Thymus (tissue), 11 donors: ENCODE results near the gene SAT2. TPM values are rescaled to one million over a fixed set of nuclear protein-coding genes. Genes with fewer than 3 reads are reported as not detected.
A peak's percentile ranks its signal among the peaks of the same experiment; 100 is the strongest.
"Not testable (repeated sequence)": the region's sequence is repeated elsewhere in the genome, so short reads cannot be mapped to it uniquely, and the experiment has no call there.

Experiments
- DNase-seq, 9 donors: peaks; one replicate each; pipeline ENCODE4 v3.0.0-alpha.2; 2013; ENCODE audit warnings: low spot score in 9 of 9, low read depth in 6 of 9, missing footprints in 1 of 9
- H3K27ac ChIP-seq, 2 donors: one replicate each; pipeline ENCODE4 v1.5.1; 2013; ENCODE audit warnings: control low read depth in 1 of 2, low read depth in 1 of 2, low read length in 1 of 2, mild to moderate bottlenecking in 1 of 2, moderate library complexity in 1 of 2
- H3K27me3 ChIP-seq, 2 donors: one replicate each; pipeline ENCODE4 v1.5.1; 2013; ENCODE audit warnings: low read length in 1 of 2; ENCODE audit not compliant: control insufficient read depth in 2 of 2, insufficient read depth in 1 of 2
- H3K36me3 ChIP-seq, 2 donors: one replicate each; pipeline ENCODE4 v1.5.1; 2013; ENCODE audit warnings: low read length in 1 of 2, mild to moderate bottlenecking in 1 of 2, moderate library complexity in 1 of 2; ENCODE audit not compliant: control insufficient read depth in 2 of 2, insufficient read depth in 2 of 2
- H3K4me1 ChIP-seq, 2 donors: one replicate each; pipeline ENCODE4 v1.5.1; 2013; ENCODE audit warnings: low read length in 2 of 2; ENCODE audit not compliant: control insufficient read depth in 2 of 2, insufficient read depth in 2 of 2
- H3K4me3 ChIP-seq, 2 donors: one replicate each; pipeline ENCODE4 v1.5.1; 2013; ENCODE audit warnings: low read length in 2 of 2, control low read depth in 1 of 2, mild to moderate bottlenecking in 1 of 2
- H3K9me3 ChIP-seq, 2 donors: one replicate each; pipeline ENCODE4 v1.5.1; 2013; ENCODE audit warnings: low read length in 1 of 2, mild to moderate bottlenecking in 1 of 2; ENCODE audit not compliant: control insufficient read depth in 2 of 2, insufficient read depth in 1 of 2
- WGBS: extraction: QIAGEN DNeasy Blood & Tissue Kit; methylation state at CpG from one replicate; pipeline ENCODE4 v1.1.7; 2013; 5-methylcytosine and 5-hydroxymethylcytosine counted together
- polyA plus RNA-seq: library from polyadenylated mRNA; stranded (reverse); fragments of 200-250 nt; gene quantifications from one replicate; pipeline ENCODE4 v1.2.3, GENCODE V29; 2013
- total RNA-seq: library from RNA; stranded (reverse); fragments of 120-200 nt; gene quantifications from one replicate; pipeline ENCODE4 v1.2.4, GENCODE V29; 2013
- donor health status: healthy.

SAT2 gene
- total and polyA plus RNA-seq, 2 donors: 31.9 to 163 TPM

GRCh38 chr17:7612294-7612640 is 15.4 kb downstream of the SAT2 start:
- WGBS: 100% methylated on average over 1 of the region's 1 CpG
- Histone ChIP-seq H3K27ac (no peak overlapping the region), H3K4me1 (peaks cover 16 to 22% of the 10 kb centered on the region in 2 donors), H3K9me3 (no peaks in the 10 kb centered on the region), H3K36me3 (peaks cover 0 to 18% of the 10 kb centered on the region in 2 donors), H3K4me3 (no peak overlapping the region), H3K27me3 (no peaks in the 10 kb centered on the region)
- no peak for DNase-seq

- WGBS: 85% methylated on average over 3 of the region's 3 CpGs
- H3K27me3 ChIP-seq: no peaks in the 10 kb centered on the region
- H3K36me3 ChIP-seq: peaks cover 0 to 18% of the 10 kb centered on the region in 2 donors
- H3K9me3 ChIP-seq: no peaks in the 10 kb centered on the region
- H3K27ac ChIP-seq: peak overlapping the region in 1 of 2 donors; percentile 18
- peaks cover 16 to 22% of the 10 kb centered on the region in 2 donors for H3K4me1 ChIP-seq
- no peak overlapping the region for H3K4me3 ChIP-seq
- no peak for DNase-seq
Observed at GRCh38 chr17:7611635-7612293, 15.9 kb downstream of the SAT2 start.

GRCh38 chr17:7610641-7611040 is 17.0 kb downstream of the SAT2 start:
- no peaks in the 10 kb centered on the region for H3K9me3 ChIP-seq
- no peak overlapping the region for H3K27ac ChIP-seq
- DNase-seq: no peak
- WGBS: 98% methylated on average over 2 of the region's 2 CpGs
- H3K4me1 ChIP-seq: peaks cover 16 to 21% of the 10 kb centered on the region in 2 donors
- peaks cover 7 to 26% of the 10 kb centered on the region in 2 donors for H3K36me3 ChIP-seq
- no peaks in the 10 kb centered on the region for H3K27me3 ChIP-seq
- no peak overlapping the region for H3K4me3 ChIP-seq

DNA sequence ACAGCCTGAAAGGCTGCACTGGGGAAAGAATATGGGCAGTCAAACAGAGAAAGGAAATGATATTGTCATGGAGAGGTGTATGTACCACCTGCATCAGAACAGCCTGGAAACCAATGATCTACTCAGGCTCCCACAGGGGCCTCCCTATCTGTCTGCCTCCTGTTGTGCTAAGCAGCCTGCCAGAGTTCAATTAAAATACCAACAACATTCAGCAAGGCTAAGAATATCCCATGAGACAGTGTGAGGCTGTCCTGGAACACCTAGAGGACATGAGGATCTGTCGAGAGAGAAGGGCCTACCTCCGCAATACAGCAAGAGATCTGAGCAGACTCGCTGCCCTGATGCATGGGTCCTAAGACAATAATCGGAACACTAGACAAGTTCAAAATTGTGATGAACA is 21.3 kb downstream of the SAT2 start:
- peaks cover 47 to 60% of the 10 kb centered on the region in 2 donors for H3K36me3 ChIP-seq
- no peak for DNase-seq
- WGBS: 100% methylated on average over 4 of the region's 4 CpGs
- no peaks in the 10 kb centered on the region for H3K27me3 ChIP-seq
- no peaks in the 10 kb centered on the region for H3K4me1 ChIP-seq
- H3K9me3 ChIP-seq: no peaks in the 10 kb centered on the region
- H3K27ac ChIP-seq: no peak overlapping the region
- no peak overlapping the region for H3K4me3 ChIP-seq

DNA sequence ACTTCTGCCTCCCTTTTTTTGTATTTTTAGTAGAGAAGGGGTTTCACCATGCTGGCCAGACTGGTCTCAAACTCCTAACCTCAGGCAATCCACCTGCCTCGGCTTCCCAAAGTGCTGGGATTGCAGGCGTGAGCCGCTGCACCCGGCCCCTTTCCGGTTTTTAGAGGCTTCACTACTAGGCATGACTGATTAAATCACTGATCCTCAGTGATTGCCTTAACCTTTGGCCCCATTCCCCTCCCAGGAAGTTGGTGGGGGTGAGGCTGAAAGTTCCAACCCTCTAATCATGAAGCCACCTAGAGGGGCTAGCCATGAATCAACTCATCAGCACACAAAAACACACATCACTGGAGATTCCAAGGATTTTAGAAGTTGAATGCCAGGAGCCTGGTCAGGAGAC is 30.1 kb downstream of the SAT2 start:
- peaks cover 84 to 85% of the 10 kb centered on the region in 2 donors for H3K36me3 ChIP-seq
- WGBS: 98% methylated on average over 5 of the region's 5 CpGs

GRCh38 chr17:7593296-7593695 is 34.3 kb downstream of the SAT2 start:
- Histone ChIP-seq H3K4me1 (peaks cover 0 to 13% of the 10 kb centered on the region in 2 donors), H3K27ac (no peak overlapping the region), H3K36me3 (peaks cover 69 to 89% of the 10 kb centered on the region in 2 donors), H3K9me3 (no peaks in the 10 kb centered on the region), H3K27me3 (no peaks in the 10 kb centered on the region), H3K4me3 (no peak overlapping the region)
- WGBS: 92% methylated on average over 12 of the region's 12 CpGs
- no peak for DNase-seq

More for the DNA sequence above, 30.1 kb downstream of the SAT2 start:
- H3K4me3 ChIP-seq, DNase-seq, H3K4me1 ChIP-seq, H3K27ac ChIP-seq, H3K27me3 ChIP-seq, H3K9me3 ChIP-seq: not testable (repeated sequence)

- Histone ChIP-seq H3K27ac (no peak overlapping the region), H3K27me3 (no peaks in the 10 kb centered on the region), H3K36me3 (peaks cover 75 to 97% of the 10 kb centered on the region in 2 donors), H3K9me3 (no peaks in the 10 kb centered on the region), H3K4me1 (peaks cover 0 to 18% of the 10 kb centered on the region in 2 donors), H3K4me3 (no peak overlapping the region)
- DNase-seq: no peak
- 98% methylated on average over 23 of the region's 23 CpGs for WGBS
Observed at GRCh38 chr17:7592422-7593021, 35.1 kb downstream of the SAT2 start.

GRCh38 chr17:7591596-7591995 is 36.0 kb downstream of the SAT2 start:
- Histone ChIP-seq H3K27me3 (no peaks in the 10 kb centered on the region), H3K4me1 (peaks cover 0 to 18% of the 10 kb centered on the region in 2 donors), H3K4me3 (no peak overlapping the region), H3K9me3 (no peaks in the 10 kb centered on the region), H3K27ac (no peak overlapping the region), H3K36me3 (peaks cover 79 to 96% of the 10 kb centered on the region in 2 donors)
- 97% methylated on average over 5 of the region's 5 CpGs for WGBS
- DNase-seq: no peak

- no peaks in the 10 kb centered on the region for H3K9me3 ChIP-seq
- H3K27ac ChIP-seq: no peak overlapping the region
- no peak for DNase-seq
- peaks cover 0 to 19% of the 10 kb centered on the region in 2 donors for H3K4me1 ChIP-seq
- 96% methylated on average over 4 of the region's 4 CpGs for WGBS
- peaks cover 75 to 93% of the 10 kb centered on the region in 2 donors for H3K36me3 ChIP-seq
- no peak overlapping the region for H3K4me3 ChIP-seq
- H3K27me3 ChIP-seq: no peaks in the 10 kb centered on the region
Observed at GRCh38 chr17:7590743-7591142, 36.9 kb downstream of the SAT2 start.
